GM19239 (cell line): ENCODE results near the gene C1orf56.
"Not testable (repeated sequence)": the region's sequence is repeated elsewhere in the genome, so short reads cannot be mapped to it uniquely, and the experiment has no call there.

ENCODE experiments used
- DNase-seq: peaks from one replicate; pipeline ENCODE4 v3.0.0; 2011; ENCODE audit warnings: low spot score; ENCODE audit not compliant: insufficient read length
- FAIRE-seq: peaks from 2 replicates; lab custom pipeline; 2011; peaks lifted over from hg19 to GRCh38; lab: Jason Lieb, UNC

Gene C1orf56

GRCh38 chr1:151060007-151060656, 12.6 kb downstream of the C1orf56 start, which contains the start of gene MLLT11:
Gene MLLT11, plus strand, starts transcription at chr1:151060397. Its CDS starts 6,828 bp downstream, at chr1:151067225.
- FAIRE-seq (peak; percentile 28), DNase-seq (no peak)

GRCh38 chr1:151060657-151061421, 13.3 kb downstream of the C1orf56 start:
- DNase-seq (no peak), FAIRE-seq (no peak)

GRCh38 chr1:151061704-151062103, 14.2 kb downstream of the C1orf56 start:
- FAIRE-seq (no peak), DNase-seq (no peak)

- DNase-seq = no peak
- FAIRE-seq = no peak
These were observed 15.3 kb downstream of the C1orf56 start for GRCh38 chr1:151062741-151063371.

GRCh38 chr1:151065089-151065645, 17.6 kb downstream of the C1orf56 start:
- no peak for DNase-seq
- no peak for FAIRE-seq

- no peak for DNase-seq
- no peak for FAIRE-seq
These were observed 19.6 kb downstream of the C1orf56 start for GRCh38 chr1:151067185-151067584.

- no peak for DNase-seq
- no peak for FAIRE-seq
These were observed 21.5 kb downstream of the C1orf56 start for GRCh38 chr1:151069103-151069486.

- DNase-seq (peak; percentile 79), FAIRE-seq (peak; percentile 95)
These were observed 23.1 kb downstream of the C1orf56 start, which contains the start of gene GABPB2 for GRCh38 chr1:151070474-151071276. Gene GABPB2, plus strand, starts transcription at chr1:151070761. Its CDS starts 17,429 bp downstream, at chr1:151088190.

- DNase-seq (no peak), FAIRE-seq (no peak)
These were observed 24.7 kb downstream of the C1orf56 start for GRCh38 chr1:151072224-151072623.

- no peak for FAIRE-seq
These were observed 38.5 kb downstream of the C1orf56 start for GRCh38 chr1:151085953-151086559.

GRCh38 chr1:151097426-151097825, 49.9 kb downstream of the C1orf56 start:
- FAIRE-seq = not testable (repeated sequence)

More at GRCh38 chr1:151085953-151086559, 38.5 kb downstream of the C1orf56 start:
- DNase-seq = no peak

GRCh38 chr1:151098126-151098525, 50.6 kb downstream of the C1orf56 start:
- DNase-seq (no peak), FAIRE-seq (no peak)

More at GRCh38 chr1:151097426-151097825, 49.9 kb downstream of the C1orf56 start:
- not testable (repeated sequence) for DNase-seq
